ENCODE results near the gene RNF214. TPM values are rescaled to one million over a fixed set of nuclear protein-coding genes. Genes with fewer than 3 reads are reported as not detected.
A peak's percentile ranks its signal among the peaks of the same experiment; 100 is the strongest.
"Not testable (repeated sequence)": the region's sequence is repeated elsewhere in the genome, so short reads cannot be mapped to it uniquely, and the experiment has no call there.

The RNF214 gene
- polyA plus RNA-seq, 2 donors: 5.9 to 6.6 TPM

DNA sequence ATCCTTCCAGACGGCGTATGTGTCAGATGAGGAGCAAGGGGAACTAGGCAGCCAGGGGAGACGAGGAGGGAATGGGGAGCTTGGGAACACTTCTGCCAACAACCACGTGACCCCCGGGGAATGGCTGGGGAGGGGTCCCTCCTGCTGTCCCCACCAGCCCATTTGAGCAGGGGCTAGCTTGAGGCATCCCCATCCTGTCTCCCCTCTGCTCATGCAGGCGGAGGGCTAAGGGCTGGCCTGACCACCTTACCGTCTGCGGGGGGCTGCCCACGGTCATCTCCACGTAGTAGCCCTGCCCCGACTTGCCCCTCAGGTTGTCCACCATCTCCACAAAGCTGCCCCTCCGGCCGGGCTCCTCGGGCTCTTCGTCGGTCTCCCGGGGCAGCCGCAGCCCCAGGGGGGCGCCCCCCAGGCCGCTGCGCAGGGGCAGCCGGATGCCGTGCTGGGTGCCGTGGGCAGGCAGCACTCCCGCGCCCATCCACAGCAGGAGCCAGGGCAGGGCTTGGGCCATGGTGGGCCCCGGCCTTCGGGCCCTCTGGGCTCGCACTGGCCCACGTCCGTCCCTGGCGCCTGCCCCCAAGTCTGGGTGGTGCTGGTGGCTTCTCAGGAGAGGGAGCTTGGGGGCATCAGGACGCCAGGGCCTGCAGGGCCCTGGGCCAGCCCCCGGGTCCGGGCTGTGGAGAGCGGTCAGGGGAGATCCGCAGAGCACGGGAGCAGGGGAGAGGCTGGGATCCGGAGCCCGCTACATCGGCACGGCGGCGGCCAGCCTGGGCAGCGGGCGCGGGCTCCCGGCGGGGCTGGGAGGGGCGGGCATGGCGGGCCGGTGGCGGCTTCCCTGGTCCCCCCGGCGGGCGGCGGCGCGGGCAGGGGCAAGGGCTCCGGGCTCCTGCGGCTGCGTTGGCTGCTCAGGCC, 83.1 kb downstream of the RNF214 start:
- H3K27ac ChIP-seq (ENCODE audit: low read depth in 2 of 2, low read length in 1 of 2): peak overlapping the region; percentile 27 to 31
- WGBS, 2 donors: 3 to 4% methylated on average over 43 to 62 of the region's 62 CpGs
- H3K9me3 ChIP-seq (ENCODE audit: control insufficient read depth in 2 of 2, insufficient read depth in 1 of 2, low read depth in 1 of 2, low read length in 1 of 2): no peaks in the 10 kb centered on the region
- no peaks in the 10 kb centered on the region for H3K36me3 ChIP-seq (ENCODE audit: control insufficient read depth in 2 of 2, insufficient read depth in 2 of 2, low read length in 1 of 2)
- no peaks in the 10 kb centered on the region for H3K27me3 ChIP-seq (ENCODE audit: control insufficient read depth in 1 of 2, insufficient read depth in 2 of 2, low read length in 2 of 2)
- H3K4me1 ChIP-seq (ENCODE audit: control insufficient read depth in 2 of 2, insufficient read depth in 2 of 2, low read length in 1 of 2): peaks cover 4 to 13% of the 10 kb centered on the region in 2 donors
- peak overlapping the region; percentile 72 to 76 for H3K4me3 ChIP-seq (ENCODE audit: low read depth in 1 of 2, low read length in 2 of 2)

DNA sequence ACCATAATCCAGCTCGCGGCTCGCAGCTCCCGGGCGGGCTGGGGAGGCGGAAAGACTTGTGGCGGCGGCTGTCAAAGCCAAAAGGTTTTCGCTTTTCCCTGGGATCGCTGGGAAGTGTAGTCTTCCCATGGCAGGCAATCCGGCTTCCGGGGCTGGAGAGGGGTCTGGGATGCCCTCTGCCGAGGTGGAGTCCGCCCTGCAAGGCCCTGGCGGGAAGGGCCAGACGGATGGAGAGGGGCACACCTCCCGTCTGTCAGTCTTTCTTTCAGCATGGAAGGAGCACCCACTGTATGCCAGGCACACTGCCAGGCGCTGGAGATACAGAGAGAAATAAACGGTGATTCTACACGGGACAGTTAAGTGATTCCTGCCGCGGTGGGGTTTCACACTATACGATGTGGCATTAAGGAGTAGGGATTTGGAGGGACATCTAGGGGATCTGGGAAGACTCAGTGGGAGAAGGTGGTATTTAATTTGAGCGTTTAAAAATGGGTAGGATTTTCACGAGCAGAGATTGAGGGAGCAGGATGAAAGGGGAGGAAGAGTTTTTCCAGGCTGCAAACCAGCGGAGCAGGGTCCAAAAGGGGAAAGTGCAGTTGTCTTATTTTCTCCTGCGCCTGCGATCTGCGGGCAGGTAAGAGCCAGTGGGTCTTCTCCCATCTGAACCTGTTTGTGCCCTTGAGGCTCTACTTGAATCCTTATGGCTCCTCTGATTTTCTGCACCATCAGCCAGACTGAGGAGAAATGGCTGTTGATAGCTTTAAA, 83.9 kb downstream of the RNF214 start, which contains the start of gene BACE1:
TSS of gene BACE1 (minus strand) at position 60 of the 765 bp plus-strand sequence. CDS start 461 bp downstream, outside the sequence.
- Histone ChIP-seq H3K36me3 (ENCODE audit: control insufficient read depth in 2 of 2, insufficient read depth in 2 of 2, low read length in 1 of 2) (no peaks in the 10 kb centered on the region), H3K4me3 (ENCODE audit: low read depth in 1 of 2, low read length in 2 of 2) (peak within 1 kb of the TSS; percentile 72 to 76), H3K27ac (ENCODE audit: low read depth in 2 of 2, low read length in 1 of 2) (peak within 1 kb of the TSS; percentile 27 to 31), H3K9me3 (ENCODE audit: control insufficient read depth in 2 of 2, insufficient read depth in 1 of 2, low read depth in 1 of 2, low read length in 1 of 2) (no peaks in the 10 kb centered on the region), H3K27me3 (ENCODE audit: control insufficient read depth in 1 of 2, insufficient read depth in 2 of 2, low read length in 2 of 2) (no peaks in the 10 kb centered on the region), H3K4me1 (ENCODE audit: control insufficient read depth in 2 of 2, insufficient read depth in 2 of 2, low read length in 1 of 2) (peaks cover 4 to 13% of the 10 kb centered on the region in 2 donors)
- 6 to 7% methylated on average over 29 of the region's 29 CpGs for WGBS, 2 donors

DNA sequence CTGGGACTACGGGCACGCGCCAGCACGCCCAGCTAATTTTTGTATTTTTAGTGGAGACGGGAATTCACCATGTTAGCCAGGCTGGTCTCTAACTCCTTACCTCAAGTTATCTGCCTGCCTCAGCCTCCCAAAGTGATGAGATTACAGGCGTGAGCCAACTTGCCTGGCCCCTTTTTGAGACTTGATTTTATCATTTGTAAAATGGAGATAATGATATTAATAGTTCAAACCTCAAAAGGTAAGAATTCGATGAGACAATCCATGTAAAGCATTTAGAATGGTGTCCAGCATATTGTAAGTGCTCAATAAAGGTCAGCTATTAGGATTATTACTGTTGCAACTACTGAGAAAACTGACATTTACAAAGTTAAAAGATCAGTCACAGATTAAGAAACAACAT, 86.3 kb downstream of the RNF214 start:
- Histone ChIP-seq H3K27me3 (ENCODE audit: control insufficient read depth in 1 of 2, insufficient read depth in 2 of 2, low read length in 2 of 2) (no peaks in the 10 kb centered on the region), H3K9me3 (ENCODE audit: control insufficient read depth in 2 of 2, insufficient read depth in 1 of 2, low read depth in 1 of 2, low read length in 1 of 2) (no peaks in the 10 kb centered on the region), H3K4me3 (ENCODE audit: low read depth in 1 of 2, low read length in 2 of 2) (no peak overlapping the region), H3K36me3 (ENCODE audit: control insufficient read depth in 2 of 2, insufficient read depth in 2 of 2, low read length in 1 of 2) (no peaks in the 10 kb centered on the region), H3K4me1 (ENCODE audit: control insufficient read depth in 2 of 2, insufficient read depth in 2 of 2, low read length in 1 of 2) (peaks cover 4 to 13% of the 10 kb centered on the region in 2 donors), H3K27ac (ENCODE audit: low read depth in 2 of 2, low read length in 1 of 2) (no peak overlapping the region)
- WGBS, 2 donors: 83 to 88% methylated on average over 7 of the region's 7 CpGs

DNA sequence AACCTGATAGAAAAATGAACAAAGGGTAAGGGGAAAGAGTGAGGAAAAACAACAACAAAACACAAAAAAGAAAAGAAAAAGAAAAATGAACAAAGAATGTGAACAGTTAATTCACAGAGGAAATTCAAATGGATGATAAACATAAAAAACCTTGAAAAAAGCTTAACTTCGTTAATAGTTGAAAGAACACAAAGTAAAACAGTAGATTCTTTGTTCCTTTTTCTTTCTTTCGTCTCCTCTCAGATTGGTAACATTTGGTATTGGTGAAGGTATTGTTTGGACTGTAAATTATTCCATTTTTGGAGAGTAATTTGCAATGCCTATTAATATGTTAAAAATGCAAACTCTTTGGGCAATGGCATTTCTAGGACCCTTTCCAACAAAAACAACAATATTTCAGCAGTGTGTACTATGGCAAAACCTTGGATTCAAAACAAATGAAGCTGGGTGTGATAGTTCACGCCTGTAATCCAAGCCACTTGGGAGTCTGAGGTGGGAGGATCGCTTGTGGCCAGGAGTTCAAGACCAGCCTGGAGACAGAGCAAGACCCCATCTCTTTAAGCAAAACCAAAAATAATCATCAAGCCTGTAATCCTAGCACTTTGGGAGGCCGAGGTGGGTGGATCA, 86.9 kb downstream of the RNF214 start:
- peaks cover 4 to 11% of the 10 kb centered on the region in 2 donors for H3K4me1 ChIP-seq (ENCODE audit: control insufficient read depth in 2 of 2, insufficient read depth in 2 of 2, low read length in 1 of 2)
- H3K9me3 ChIP-seq (ENCODE audit: control insufficient read depth in 2 of 2, insufficient read depth in 1 of 2, low read depth in 1 of 2, low read length in 1 of 2): no peaks in the 10 kb centered on the region
- no peak overlapping the region for H3K4me3 ChIP-seq (ENCODE audit: low read depth in 1 of 2, low read length in 2 of 2)
- no peak overlapping the region for H3K27ac ChIP-seq (ENCODE audit: low read depth in 2 of 2, low read length in 1 of 2)
- H3K36me3 ChIP-seq (ENCODE audit: control insufficient read depth in 2 of 2, insufficient read depth in 2 of 2, low read length in 1 of 2): no peaks in the 10 kb centered on the region
- H3K27me3 ChIP-seq (ENCODE audit: control insufficient read depth in 1 of 2, insufficient read depth in 2 of 2, low read length in 2 of 2): no peaks in the 10 kb centered on the region
- WGBS, 2 donors: 68 to 83% methylated on average over 5 of the region's 5 CpGs

DNA sequence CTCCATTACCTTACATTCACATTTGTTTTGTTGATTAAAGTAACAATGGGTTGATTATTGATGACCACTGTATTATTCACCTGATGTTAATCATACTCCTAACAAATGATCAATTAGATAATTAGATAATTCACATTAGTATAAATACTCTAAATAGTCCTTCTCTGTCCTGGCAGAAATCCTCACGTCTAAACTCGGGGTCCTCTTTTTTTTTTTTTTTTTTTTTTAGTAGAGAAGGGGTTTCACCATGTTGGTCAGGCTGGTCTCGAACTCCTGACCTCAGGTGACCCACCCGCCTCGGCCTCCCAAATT, 94.7 kb downstream of the RNF214 start:
- H3K9me3 ChIP-seq (ENCODE audit: control insufficient read depth in 2 of 2, insufficient read depth in 1 of 2, low read depth in 1 of 2, low read length in 1 of 2); H3K36me3 ChIP-seq (ENCODE audit: control insufficient read depth in 2 of 2, insufficient read depth in 2 of 2, low read length in 1 of 2); H3K27me3 ChIP-seq (ENCODE audit: control insufficient read depth in 1 of 2, insufficient read depth in 2 of 2, low read length in 2 of 2); H3K4me1 ChIP-seq (ENCODE audit: control insufficient read depth in 2 of 2, insufficient read depth in 2 of 2, low read length in 1 of 2): not testable (repeated sequence)
- Histone ChIP-seq H3K27ac (ENCODE audit: low read depth in 2 of 2, low read length in 1 of 2) (peak overlapping the region in 1 of 2 donors; percentile 97), H3K4me3 (ENCODE audit: low read depth in 1 of 2, low read length in 2 of 2) (peak overlapping the region in 1 of 2 donors; percentile 95)
- WGBS, 2 donors: 7 to 16% methylated on average over 5 of the region's 5 CpGs

DNA sequence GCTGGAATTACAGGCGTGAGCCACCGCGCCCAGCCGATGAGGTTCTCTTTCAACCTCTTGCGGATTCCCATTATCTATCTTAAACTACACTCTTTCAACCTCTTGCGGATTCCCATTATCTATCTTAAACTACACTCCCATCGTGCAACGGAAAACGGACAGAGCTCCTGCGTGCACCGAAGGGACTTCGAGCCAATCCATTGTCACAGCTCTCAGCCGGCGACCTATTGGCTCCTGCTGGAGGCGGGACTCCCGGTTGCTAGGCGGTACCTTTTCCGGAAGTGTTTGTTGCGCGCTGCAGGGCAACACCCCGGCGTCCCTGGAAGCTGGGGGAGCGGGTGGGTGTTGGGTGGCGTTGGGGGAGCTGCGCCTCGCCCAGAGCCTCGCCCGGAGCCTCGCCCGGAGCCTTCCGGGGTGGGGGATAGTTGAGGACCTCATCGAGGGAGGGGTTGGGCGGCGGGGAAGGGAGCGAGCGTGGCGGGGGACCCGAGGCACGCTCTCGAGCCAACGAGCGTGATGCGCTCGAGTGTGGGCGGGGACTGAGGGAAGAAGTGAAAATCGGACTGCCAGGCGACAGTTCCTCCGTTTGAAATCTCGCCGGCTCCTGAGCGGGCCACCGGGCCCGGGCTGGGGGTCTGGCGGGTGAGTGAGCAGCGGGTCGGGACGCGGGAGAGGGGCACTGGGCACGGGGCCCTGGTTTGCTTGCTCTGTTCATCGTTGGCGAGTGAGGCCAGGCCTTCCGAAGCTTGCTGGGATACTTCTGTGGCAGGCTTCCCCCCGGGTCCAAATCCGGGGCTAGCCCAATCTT, 95.3 kb downstream of the RNF214 start, which contains the start of gene CEP164:
TSS of gene CEP164 (plus strand) at position 288 of the 808 bp plus-strand sequence. CDS start 10,733 bp downstream, outside the sequence.
- Histone ChIP-seq H3K36me3 (ENCODE audit: control insufficient read depth in 2 of 2, insufficient read depth in 2 of 2, low read length in 1 of 2) (no peaks in the 10 kb centered on the region), H3K27ac (ENCODE audit: low read depth in 2 of 2, low read length in 1 of 2) (peak within 1 kb of the TSS; percentile 91 to 97), H3K9me3 (ENCODE audit: control insufficient read depth in 2 of 2, insufficient read depth in 1 of 2, low read depth in 1 of 2, low read length in 1 of 2) (no peaks in the 10 kb centered on the region), H3K4me1 (ENCODE audit: control insufficient read depth in 2 of 2, insufficient read depth in 2 of 2, low read length in 1 of 2) (peaks cover 0 to 5% of the 10 kb centered on the region in 2 donors), H3K4me3 (ENCODE audit: low read depth in 1 of 2, low read length in 2 of 2) (peak within 1 kb of the TSS; percentile 73 to 95), H3K27me3 (ENCODE audit: control insufficient read depth in 1 of 2, insufficient read depth in 2 of 2, low read length in 2 of 2) (no peaks in the 10 kb centered on the region)
- WGBS, 2 donors: 0 to 1% methylated on average over 64 of the region's 64 CpGs

DNA sequence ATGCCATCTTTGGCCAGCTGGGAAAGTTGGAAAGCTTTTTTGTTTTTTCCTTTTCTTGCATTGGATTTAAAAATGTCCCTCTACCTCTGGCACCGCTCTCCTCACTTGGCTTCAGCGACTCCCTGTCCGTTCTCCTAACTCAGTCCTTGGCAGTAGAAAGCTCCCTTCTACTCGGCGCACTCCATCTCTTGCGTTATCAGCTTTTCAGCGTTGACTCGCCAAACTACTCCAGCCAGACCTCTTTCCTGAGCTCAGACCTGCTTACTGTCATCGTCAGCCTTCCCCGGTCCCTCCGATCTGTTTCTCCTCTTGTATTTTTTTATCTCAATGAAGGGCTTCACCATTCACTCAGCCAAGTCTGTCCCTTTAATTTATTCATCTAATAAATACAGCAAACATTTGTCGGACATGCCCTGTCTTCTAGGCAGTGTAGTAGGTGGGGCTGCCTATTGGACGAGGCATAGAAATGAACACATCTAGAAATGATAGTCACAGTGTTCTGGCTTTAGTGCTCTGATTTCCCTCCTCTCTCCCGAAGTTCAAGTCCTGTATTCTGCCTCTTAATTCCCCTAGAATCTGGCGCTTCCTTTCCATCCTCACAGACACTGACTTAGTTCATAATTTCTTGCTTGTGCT, 96.0 kb downstream of the RNF214 start:
- WGBS, 2 donors: 4 to 7% methylated on average over 15 of the region's 15 CpGs
- H3K9me3 ChIP-seq (ENCODE audit: control insufficient read depth in 2 of 2, insufficient read depth in 1 of 2, low read depth in 1 of 2, low read length in 1 of 2): no peaks in the 10 kb centered on the region

DNA sequence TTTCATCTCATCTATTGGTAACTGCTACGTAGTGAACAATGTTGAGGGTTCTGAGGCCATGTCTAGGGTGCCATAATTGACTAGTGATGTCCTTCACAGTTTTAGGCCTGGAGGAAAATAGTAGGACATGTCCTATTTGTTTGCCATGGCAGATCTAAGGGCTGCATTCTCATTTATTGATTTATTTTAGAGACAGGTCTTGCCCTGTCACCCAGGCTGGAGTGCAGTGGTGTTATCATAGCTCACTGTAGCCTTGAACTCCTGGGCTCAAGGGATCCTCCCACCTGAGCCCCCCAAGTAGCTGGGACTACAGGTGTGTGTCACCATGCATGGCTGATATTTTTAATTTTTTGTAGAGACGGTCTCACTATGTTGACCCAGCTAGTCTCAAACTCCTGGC, 100.4 kb downstream of the RNF214 start:
- Histone ChIP-seq H3K27me3 (ENCODE audit: control insufficient read depth in 1 of 2, insufficient read depth in 2 of 2, low read length in 2 of 2) (no peaks in the 10 kb centered on the region), H3K36me3 (ENCODE audit: control insufficient read depth in 2 of 2, insufficient read depth in 2 of 2, low read length in 1 of 2) (no peaks in the 10 kb centered on the region), H3K9me3 (ENCODE audit: control insufficient read depth in 2 of 2, insufficient read depth in 1 of 2, low read depth in 1 of 2, low read length in 1 of 2) (no peaks in the 10 kb centered on the region), H3K27ac (ENCODE audit: low read depth in 2 of 2, low read length in 1 of 2) (no peak overlapping the region), H3K4me1 (ENCODE audit: control insufficient read depth in 2 of 2, insufficient read depth in 2 of 2, low read length in 1 of 2) (peaks cover 0 to 5% of the 10 kb centered on the region in 2 donors), H3K4me3 (ENCODE audit: low read depth in 1 of 2, low read length in 2 of 2) (no peak overlapping the region)
- WGBS, 2 donors: 48 to 68% methylated on average over 2 of the region's 2 CpGs

More for the DNA sequence above, 96.0 kb downstream of the RNF214 start:
- H3K4me3 ChIP-seq (ENCODE audit: low read depth in 1 of 2, low read length in 2 of 2): peak overlapping the region; percentile 73 to 95
- H3K4me1 ChIP-seq (ENCODE audit: control insufficient read depth in 2 of 2, insufficient read depth in 2 of 2, low read length in 1 of 2): peaks cover 0 to 5% of the 10 kb centered on the region in 2 donors
- no peaks in the 10 kb centered on the region for H3K36me3 ChIP-seq (ENCODE audit: control insufficient read depth in 2 of 2, insufficient read depth in 2 of 2, low read length in 1 of 2)
- no peaks in the 10 kb centered on the region for H3K27me3 ChIP-seq (ENCODE audit: control insufficient read depth in 1 of 2, insufficient read depth in 2 of 2, low read length in 2 of 2)
- H3K27ac ChIP-seq (ENCODE audit: low read depth in 2 of 2, low read length in 1 of 2): peak overlapping the region; percentile 91 to 97
